GM18870 (cell line): ENCODE results near the gene UBIAD1.
"Not testable (repeated sequence)": the region's sequence is repeated elsewhere in the genome, so short reads cannot be mapped to it uniquely, and the experiment has no call there.

Source experiments
- ATAC-seq: cut with Tn5 transposase; IDR thresholded peaks from one replicate; pipeline ENCODE4 v1.9.1; 2021; ENCODE audit warnings: moderate library complexity; ENCODE audit not compliant: unreplicated experiment

Gene UBIAD1, protein sequence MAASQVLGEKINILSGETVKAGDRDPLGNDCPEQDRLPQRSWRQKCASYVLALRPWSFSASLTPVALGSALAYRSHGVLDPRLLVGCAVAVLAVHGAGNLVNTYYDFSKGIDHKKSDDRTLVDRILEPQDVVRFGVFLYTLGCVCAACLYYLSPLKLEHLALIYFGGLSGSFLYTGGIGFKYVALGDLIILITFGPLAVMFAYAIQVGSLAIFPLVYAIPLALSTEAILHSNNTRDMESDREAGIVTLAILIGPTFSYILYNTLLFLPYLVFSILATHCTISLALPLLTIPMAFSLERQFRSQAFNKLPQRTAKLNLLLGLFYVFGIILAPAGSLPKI

GRCh38 chr1:11272832-11273594, at the start of gene UBIAD1:
Gene UBIAD1, plus strand, starts transcription at chr1:11273198. Its CDS starts 334 bp downstream, at chr1:11273532.
- peak; percentile 60 for ATAC-seq

GRCh38 chr1:11227106-11228077, 45.6 kb upstream of the UBIAD1 start:
- ATAC-seq = no peak

DNA sequence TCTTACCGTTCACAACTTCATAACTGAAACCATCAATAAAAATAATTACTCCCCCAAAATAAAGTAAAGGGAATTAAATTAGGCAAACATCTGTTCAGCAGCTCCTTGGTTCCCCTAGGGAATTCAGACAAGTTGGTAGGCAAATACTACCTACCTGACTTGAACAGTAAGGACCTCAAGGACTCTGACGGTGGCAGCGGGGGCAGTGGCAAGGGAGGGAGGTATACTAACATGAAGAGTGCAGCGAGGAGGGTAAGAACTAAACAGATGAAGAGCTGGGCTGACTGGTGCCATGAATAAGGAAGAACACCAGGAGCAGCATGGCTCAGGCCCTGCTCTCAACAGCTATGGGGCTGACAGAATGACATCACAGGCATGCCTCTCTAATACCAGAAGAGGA, 43.8 kb upstream of the UBIAD1 start:
- ATAC-seq = no peak

GRCh38 chr1:11233208-11233607, 39.8 kb upstream of the UBIAD1 start:
- ATAC-seq = no peak

- no peak for ATAC-seq
These were observed 35.6 kb upstream of the UBIAD1 start for GRCh38 chr1:11237356-11237755.

DNA sequence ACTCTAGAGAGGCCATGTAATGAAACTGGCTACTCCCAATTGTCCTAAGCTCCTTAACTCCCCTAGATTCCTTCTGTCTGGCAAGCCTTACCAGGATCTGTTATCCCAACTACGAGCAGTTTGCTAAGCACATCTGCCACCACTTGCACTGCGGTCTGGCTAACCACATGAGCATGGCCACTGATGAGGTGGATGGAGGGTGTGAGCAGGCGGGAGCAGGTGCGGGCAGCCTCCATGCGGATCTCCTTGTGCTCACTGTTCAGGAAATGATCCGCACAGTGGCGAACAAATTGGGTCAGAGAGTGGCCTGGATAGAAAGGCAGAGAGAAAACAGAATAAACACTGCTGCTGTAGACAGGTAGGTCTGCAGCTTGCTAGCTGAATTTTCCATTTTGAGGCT, 34.7 kb upstream of the UBIAD1 start:
- ATAC-seq = no peak

GRCh38 chr1:11245248-11245647, 27.8 kb upstream of the UBIAD1 start:
- ATAC-seq = no peak

GRCh38 chr1:11245904-11246719, 26.9 kb upstream of the UBIAD1 start:
- ATAC-seq = no peak

DNA sequence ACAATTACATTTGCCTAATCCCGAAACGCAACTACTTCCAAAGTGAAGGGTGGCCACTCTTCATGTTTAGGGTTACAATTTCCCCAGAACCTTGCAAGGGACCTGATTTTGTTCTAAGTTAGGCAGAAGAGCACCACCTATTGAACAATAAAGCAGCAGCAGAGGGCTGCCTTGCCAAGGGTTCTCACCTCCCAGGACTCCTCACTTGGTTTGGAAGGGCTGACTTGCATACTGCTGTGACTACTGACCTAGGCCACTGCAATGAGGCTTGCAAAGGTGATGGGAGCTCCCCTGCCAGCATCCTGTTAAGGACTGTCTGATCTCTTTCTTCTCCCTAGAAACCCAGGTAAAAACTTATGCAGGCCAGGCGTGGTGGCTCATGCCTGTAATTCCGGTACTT, 24.8 kb upstream of the UBIAD1 start:
- ATAC-seq = no peak

GRCh38 chr1:11252538-11252937, 20.5 kb upstream of the UBIAD1 start:
- ATAC-seq = no peak

GRCh38 chr1:11253226-11253625, 19.8 kb upstream of the UBIAD1 start:
- ATAC-seq = no peak

DNA sequence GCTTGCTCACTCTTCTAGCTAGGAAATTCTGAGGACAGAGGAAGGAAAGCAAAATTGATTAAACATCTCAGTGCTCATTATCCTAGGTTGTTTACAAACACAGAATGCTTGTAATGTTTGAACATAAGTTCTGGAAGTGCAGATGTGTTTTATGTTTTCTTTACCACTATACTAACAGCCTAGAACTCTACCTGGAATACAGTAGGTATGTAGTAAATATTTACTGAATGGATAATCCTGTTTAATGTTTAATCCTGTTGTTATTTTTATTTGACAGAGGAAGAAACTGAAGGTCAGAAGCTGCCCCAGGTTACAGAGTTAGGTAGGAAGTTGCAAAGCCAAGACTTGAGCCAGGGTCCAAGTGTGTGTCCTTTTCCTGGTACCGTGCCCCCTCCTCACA, 16.7 kb upstream of the UBIAD1 start:
- ATAC-seq = no peak

GRCh38 chr1:11262171-11263049, 10.6 kb upstream of the UBIAD1 start, which contains the start of gene MTOR:
Gene MTOR, minus strand, starts transcription at chr1:11262551. Its CDS starts 3,142 bp downstream, at chr1:11259409.
- peak; percentile 97 for ATAC-seq

DNA sequence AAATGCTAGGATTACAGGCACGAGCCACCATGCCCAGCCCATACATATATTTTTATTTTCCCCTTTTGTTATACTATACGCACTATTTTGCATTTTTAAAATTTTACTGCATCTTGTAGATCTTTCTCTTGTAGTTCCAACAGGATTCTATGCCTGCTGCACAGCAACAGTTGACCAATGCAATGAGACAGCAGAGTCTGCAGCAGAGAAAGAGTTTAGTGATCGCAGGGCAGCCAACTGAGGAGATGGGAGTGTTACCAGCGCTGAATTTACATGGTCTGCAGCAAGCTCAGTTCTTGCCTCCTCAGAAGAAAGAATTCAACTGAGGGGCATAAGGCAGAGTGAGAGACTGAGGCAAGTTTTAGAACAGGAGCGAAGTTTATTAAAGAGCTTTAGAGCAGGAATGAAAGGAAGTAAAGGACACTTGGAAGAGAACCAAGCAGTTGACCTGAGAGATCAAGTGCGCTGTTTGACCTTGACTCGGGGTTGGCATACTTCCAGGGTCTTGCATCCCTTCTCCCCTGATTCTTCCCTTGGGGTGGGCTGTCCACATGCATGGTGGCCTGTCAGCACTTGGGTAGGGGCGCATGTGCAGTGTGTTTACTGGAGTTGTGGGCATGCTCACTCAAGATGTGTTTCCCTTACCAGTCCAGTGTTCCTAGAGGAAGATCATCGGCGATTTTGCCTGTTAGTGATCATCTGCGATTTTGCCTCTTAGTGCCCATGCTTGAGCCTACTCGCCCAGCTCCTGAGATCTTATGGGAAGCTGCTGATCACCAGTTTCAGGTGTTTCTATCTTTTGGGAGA, 6.5 kb upstream of the UBIAD1 start:
- ATAC-seq = no peak

GRCh38 chr1:11267350-11268337, 5.4 kb upstream of the UBIAD1 start:
- not testable (repeated sequence) for ATAC-seq

- no peak for ATAC-seq
These were observed 510 bp upstream of the UBIAD1 start for GRCh38 chr1:11272544-11272831.

DNA sequence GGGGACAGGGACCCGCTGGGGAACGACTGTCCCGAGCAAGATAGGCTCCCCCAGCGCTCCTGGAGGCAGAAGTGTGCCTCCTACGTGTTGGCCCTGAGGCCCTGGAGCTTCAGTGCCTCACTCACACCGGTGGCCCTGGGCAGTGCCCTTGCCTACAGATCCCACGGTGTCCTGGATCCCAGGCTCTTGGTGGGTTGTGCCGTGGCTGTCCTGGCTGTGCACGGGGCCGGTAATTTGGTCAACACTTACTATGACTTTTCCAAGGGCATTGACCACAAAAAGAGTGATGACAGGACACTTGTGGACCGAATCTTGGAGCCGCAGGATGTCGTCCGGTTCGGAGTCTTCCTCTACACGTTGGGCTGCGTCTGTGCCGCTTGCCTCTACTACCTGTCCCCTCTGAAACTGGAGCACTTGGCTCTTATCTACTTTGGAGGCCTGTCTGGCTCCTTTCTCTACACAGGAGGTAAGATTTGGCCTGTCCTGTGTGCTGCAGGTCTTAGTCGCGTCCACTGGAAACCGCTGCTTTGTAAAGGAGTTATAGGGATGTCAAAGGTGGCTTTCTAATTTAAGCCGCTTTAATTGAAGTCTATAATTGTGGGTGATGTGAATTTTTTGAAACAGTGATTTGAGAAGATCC, 717 bp downstream of the UBIAD1 start:
- ATAC-seq = peak; percentile 38
